ENCODE measurements around the gene PEAR1. TPM values are rescaled to one million over a fixed set of nuclear protein-coding genes. Genes with fewer than 3 reads are reported as not detected.

The PEAR1 gene
- total and polyA plus RNA-seq, 2 of the 8 experiments (the other 6 are each of a cell fraction or from before 2014, with no cell fraction given) = 0.63 to 0.71 TPM

GRCh38 chr1:156887734-156888133 lies 5.8 kb upstream of the PEAR1 start:
- no peak for TF ChIP-seq CREB1 (IDR thresholded peaks at IDR 0.05)
- no peak for TF ChIP-seq CHD1 (IDR thresholded peaks at IDR 0.05; ENCODE audit: low read depth, low read length)
- TF ChIP-seq RBBP5 (IDR thresholded peaks at IDR 0.05; ENCODE audit: borderline replicate concordance, low read depth, low read length) = no peak
- TF ChIP-seq MAFK (IDR thresholded peaks at IDR 0.05; ENCODE audit: low read depth, low read length) = no peak
- TF ChIP-seq RAD21 (IDR thresholded peaks at IDR 0.05 in 1 of 2, conservative IDR thresholded peaks at IDR 0.05 in 1 of 2; ENCODE audit: low read depth in 2 of 2, low read length in 2 of 2) = no peak
- no peak for TF ChIP-seq MAX (IDR thresholded peaks at IDR 0.05)
- TF ChIP-seq CBX5 (IDR thresholded peaks at IDR 0.05; ENCODE audit: low read depth, low read length) = no peak
- TF ChIP-seq ZNF274 (IDR thresholded peaks at IDR 0.05; ENCODE audit: borderline replicate concordance, extremely low read depth, low read length) = no peak
- no peak for TF ChIP-seq KDM5A (IDR thresholded peaks at IDR 0.05; ENCODE audit: low read length)
- TF ChIP-seq JUND (IDR thresholded peaks at IDR 0.05; ENCODE audit: low read length) = no peak
- no peak for TF ChIP-seq KDM4A (IDR thresholded peaks at IDR 0.05; ENCODE audit: low read depth, low read length, severe bottlenecking)
- TF ChIP-seq GTF2F1 (IDR thresholded peaks at IDR 0.05; ENCODE audit: borderline replicate concordance, low read depth, low read length) = no peak
- TF ChIP-seq EGR1 (IDR thresholded peaks at IDR 0.05; ENCODE audit: borderline replicate concordance, low read depth, low read length) = no peak
- TF ChIP-seq RXRA (IDR thresholded peaks at IDR 0.05; ENCODE audit: insufficient read depth, low read depth, low read length) = no peak
- H4K8ac ChIP-seq (ENCODE audit: extremely low read depth, insufficient read depth, low read length) = no peak overlapping the region
- H3K4ac ChIP-seq (replicated peaks; ENCODE audit: insufficient read length, low read depth, low read length) = no peak overlapping the region
- H3K9ac ChIP-seq (replicated peaks in 1 of 4; ENCODE audit: extremely low read depth in 1 of 4, low read depth in 3 of 4, low read length in 3 of 4) = no peak overlapping the region
- DNase-seq (ENCODE audit: low read depth in 1 of 2, low spot score in 2 of 2) (no peak), FAIRE-seq (no peak)
- H2BK15ac ChIP-seq (ENCODE audit: low read length) = no peak overlapping the region; the same call in 1 of the 2 replicates
- H4K5ac ChIP-seq (ENCODE audit: insufficient read length, low read depth, low read length) = no peak overlapping the region
- CTCF ChIA-PET (ENCODE audit: partially characterized antibody) = interaction anchor here (0.6 to 31.4 kb wide), 18 partner anchors 9 to 473 kb away, joined by 3 to 719 read pairs (median 6); partner anchors contain the start of genes INSRR, LRRC71 and NTRK1
- H2AFZ ChIP-seq (ENCODE audit: low read length) = no peak overlapping the region
- H2BK5ac ChIP-seq (ENCODE audit: low read depth, low read length) = no peak overlapping the region
- H3K23ac ChIP-seq (ENCODE audit: insufficient read length) = no peak overlapping the region
- 37% methylated on average over 5 of the region's 6 CpGs; no CpG with 5 or more reads in 1 of the 2 experiments for WGBS, 2 experiments (ENCODE audit: extremely low coverage in 1 of 2, insufficient coverage in 1 of 2, insufficient read length in 1 of 2, insufficient replicate concordance in 2 of 2, low coverage in 1 of 2, low lambda C conversion rate in 2 of 2, missing lambda C conversion rate in 1 of 2)
- H3K79me1 ChIP-seq (ENCODE audit: low read depth, low read length) = no peaks in the 10 kb centered on the region
- H3K4me3 ChIP-seq (ENCODE audit: extremely low read depth in 1 of 4, insufficient read depth in 2 of 4, low read depth in 3 of 4, low read length in 4 of 4) = peak overlapping the region in 1 of 4 experiments; percentile 39; a peak in 2 of 8 replicates
- POLR2A ChIA-PET (ENCODE audit: partially characterized antibody) = interaction anchor here (0.6 to 2.0 kb wide), 11 partner anchors 9 to 195 kb away, joined by 3 to 10 read pairs (median 4); partner anchors contain the start of genes ISG20L2 and METTL25B
- no peak overlapping the region for H2BK20ac ChIP-seq (ENCODE audit: low read length)
- H3K4me1 ChIP-seq (replicated peaks in 1 of 4; ENCODE audit: control insufficient read depth in 3 of 4, insufficient read depth in 4 of 4, low read length in 3 of 4) = peaks cover 8 to 37% (median 17%) of the 10 kb centered on the region in 4 experiments
- no peak overlapping the region for H3K56ac ChIP-seq (replicated peaks; ENCODE audit: insufficient read length, low read depth, low read length)
- no peak overlapping the region for H3K14ac ChIP-seq (ENCODE audit: insufficient read length)
- peak overlapping the region; percentile 46 to 54; a peak in 3 of 4 replicates for H3K4me2 ChIP-seq (ENCODE audit: insufficient read depth in 1 of 2, low read depth in 2 of 2, low read length in 2 of 2)
- no peak overlapping the region for H2BK120ac ChIP-seq (replicated peaks; ENCODE audit: low read depth, low read length)
- H2AK5ac ChIP-seq (ENCODE audit: low read depth, low read length) = no peak overlapping the region
- H3K18ac ChIP-seq (ENCODE audit: extremely low read depth, low read length) = no peak overlapping the region
- H2BK12ac ChIP-seq (ENCODE audit: low read depth, low read length) = 0 out of 2 replicates have a peak overlapping the region, but pooled peaks have one; percentile 19
- peaks cover 2 to 45% (median 39%) of the 10 kb centered on the region in 4 experiments for H3K27me3 ChIP-seq (replicated peaks in 1 of 4; ENCODE audit: control insufficient read depth in 3 of 4, extremely low read depth in 1 of 4, insufficient read depth in 3 of 4, low read length in 3 of 4)
- no peaks in the 10 kb centered on the region for H3K9me3 ChIP-seq (ENCODE audit: insufficient read depth in 2 of 2, low read depth in 1 of 2, low read length in 1 of 2)
- H3K23me2 ChIP-seq (ENCODE audit: low read depth, low read length) = peaks cover 4% of the 10 kb centered on the region; the same call in 1 of the 2 replicates
- H3K36me3 ChIP-seq (ENCODE audit: control insufficient read depth in 2 of 4, insufficient read depth in 4 of 4, low read length in 3 of 4) = no peaks in the 10 kb centered on the region
- H3K27ac ChIP-seq (ENCODE audit: low read depth, low read length) = no peak overlapping the region
- H4K91ac ChIP-seq (replicated peaks; ENCODE audit: insufficient read length, low read length) = no peak overlapping the region
- no peaks in the 10 kb centered on the region for H3K79me2 ChIP-seq (ENCODE audit: control insufficient read depth in 1 of 2, insufficient read depth in 2 of 2, low read length in 2 of 2)
- no peaks in the 10 kb centered on the region for H4K20me1 ChIP-seq (replicated peaks in 1 of 2; ENCODE audit: control insufficient read depth in 1 of 2, insufficient read depth in 2 of 2, low read length in 2 of 2)
